MCF 10A (cell line): Measurements from ENCODE around the gene NTRK2. TPM values are rescaled to one million over a fixed set of nuclear protein-coding genes. Genes with fewer than 3 reads are reported as not detected.

ENCODE experiments used
- BruUV-seq: library from RNA; stranded (reverse); fragments of 400-500 nt; replicated peaks from 2 replicates; lab custom pipeline; 2021; lab: Mats Ljungman, UMichigan
- CTCF ChIA-PET: fragments of 300-600 bp; sonication (Branson Sonifier 250); formaldehyde crosslinking; extraction: SDS; loops from one replicate; lab custom pipeline; 2021; ENCODE audit warnings: antibody characterized with exemption, inconsistent platforms; lab: Yijun Ruan, JAX
- POLR2A ChIA-PET: fragments of 300-600, 350-650 bp; sonication (Branson Sonifier 250); formaldehyde crosslinking; extraction: SDS; loops from one replicate; lab custom pipeline; 2020; ENCODE audit warnings: antibody characterized with exemption, inconsistent platforms; lab: Yijun Ruan, JAX
- DNase-seq: peaks from one replicate; pipeline ENCODE4 v3.0.0-alpha.2; 2018; ENCODE audit not compliant: unreplicated experiment
- H3K27ac Mint-ChIP-seq: one replicate; pipeline ENCODE4 v1.8.0; 2022; ENCODE audit warnings: mild to moderate bottlenecking, low read depth, mixed read lengths; ENCODE audit not compliant: unreplicated experiment
- H3K27me3 Mint-ChIP-seq: one replicate; pipeline ENCODE4 v1.8.0; 2022; ENCODE audit warnings: mixed read lengths; ENCODE audit not compliant: insufficient read depth, unreplicated experiment
- H3K36me3 Mint-ChIP-seq: one replicate; pipeline ENCODE4 v1.8.0; 2022; ENCODE audit warnings: mild to moderate bottlenecking, moderate library complexity, mixed read lengths; ENCODE audit not compliant: insufficient read depth, unreplicated experiment
- H3K4me1 Mint-ChIP-seq: one replicate; pipeline ENCODE4 v1.8.0; 2022; ENCODE audit warnings: mixed read lengths; ENCODE audit not compliant: insufficient read depth, unreplicated experiment
- H3K4me3 Mint-ChIP-seq: one replicate; pipeline ENCODE4 v1.8.0; 2022; ENCODE audit warnings: mild to moderate bottlenecking, moderate library complexity, mixed read lengths; ENCODE audit not compliant: unreplicated experiment
- H3K9me3 Mint-ChIP-seq: one replicate; pipeline ENCODE4 v1.8.0; 2022; ENCODE audit warnings: mixed read lengths; ENCODE audit not compliant: unreplicated experiment
- CTCF ChIP-seq: fragments of 200-600 bp; IDR thresholded peaks from one replicate; pipeline ENCODE4 v1.8.0; 2022; ENCODE audit warnings: antibody characterized with exemption, mild to moderate bottlenecking; ENCODE audit not compliant: unreplicated experiment
- intact Hi-C: fragments of 100-400 bp; cut with micrococcal nuclease; formaldehyde crosslinking; loops from 2 replicates; pipeline ENCODE4 v1.14.1; 2022
- total RNA-seq: library from RNA; stranded (reverse); gene quantifications from 2 replicates; pipeline ENCODE4 v1.2.3, GENCODE V29; 2022

The NTRK2 gene
- total RNA-seq, 1 experiment from 2014 or later, result not detected

GRCh38 chr9:84655447-84655846 lies 14.1 kb upstream of the NTRK2 start:
- Mint-ChIP-seq H3K27me3 (no peaks in the 10 kb centered on the region), H3K9me3 (no peaks in the 10 kb centered on the region), H3K4me3 (no peak overlapping the region), H3K4me1 (no peaks in the 10 kb centered on the region), H3K27ac (no peak overlapping the region), H3K36me3 (no peaks in the 10 kb centered on the region)
- no TSS peak for BruUV-seq
- intact Hi-C loops, result no loop called here
- no peak for DNase-seq
- POLR2A ChIA-PET, result no interaction called here
- CTCF ChIA-PET, result no interaction called here
- TF ChIP-seq CTCF, result no peak

GRCh38 chr9:84659313-84659712 lies 10.2 kb upstream of the NTRK2 start:
- BruUV-seq, result no TSS peak
- H3K4me1 Mint-ChIP-seq, result no peaks in the 10 kb centered on the region
- no peak for TF ChIP-seq CTCF

GRCh38 chr9:84659773-84660172 lies 9.8 kb upstream of the NTRK2 start:
- POLR2A ChIA-PET, result no interaction called here

More at GRCh38 chr9:84659313-84659712, 10.2 kb upstream of the NTRK2 start:
- Mint-ChIP-seq H3K4me3 (no peak overlapping the region), H3K9me3 (no peaks in the 10 kb centered on the region), H3K27ac (no peak overlapping the region), H3K36me3 (no peaks in the 10 kb centered on the region), H3K27me3 (no peaks in the 10 kb centered on the region)
- intact Hi-C loops, result no loop called here
- ChIA-PET CTCF (no interaction called here), POLR2A (no interaction called here)
- DNase-seq, result no peak

More at GRCh38 chr9:84659773-84660172, 9.8 kb upstream of the NTRK2 start:
- no peak overlapping the region for H3K4me3 Mint-ChIP-seq
- no TSS peak for BruUV-seq
- H3K27me3 Mint-ChIP-seq, result no peaks in the 10 kb centered on the region
- no peaks in the 10 kb centered on the region for H3K9me3 Mint-ChIP-seq
- CTCF ChIA-PET, result no interaction called here
- H3K36me3 Mint-ChIP-seq, result no peaks in the 10 kb centered on the region
- H3K27ac Mint-ChIP-seq, result no peak overlapping the region
- no peak for DNase-seq
- no peak for TF ChIP-seq CTCF
- no peaks in the 10 kb centered on the region for H3K4me1 Mint-ChIP-seq
- intact Hi-C loops, result loop anchor here (10.0 kb wide), 1 partner anchor 765 kb away; no protein-coding TSS in a partner anchor
